Measurements from ENCODE around the gene NOS2.

GRCh38 chr17:27834571-27834970 is 34.2 kb upstream of the NOS2 start:
- TF ChIP-seq TAF1 (IDR thresholded peaks at IDR 0.05; ENCODE audit: borderline replicate concordance, insufficient read depth, low read length) (no peak), SIN3A (IDR thresholded peaks at IDR 0.05; ENCODE audit: borderline replicate concordance, insufficient read depth, low read length) (no peak), FOXP2 (optimal IDR thresholded peaks at IDR 0.05; ENCODE audit: borderline replicate concordance, extremely low read depth, extremely low read length, insufficient read depth) (no peak), POLR2AphosphoS5 (IDR thresholded peaks at IDR 0.05; ENCODE audit: low read depth, low read length) (no peak)
